ENCODE data around the gene MTG2.

The MTG2 gene

GRCh38 chr20:62202676-62203377, 20.0 kb downstream of the MTG2 start:
- no peak for FAIRE-seq
- DNase-seq (ENCODE audit: insufficient read length, low spot score): no peak

- no peak for DNase-seq (ENCODE audit: insufficient read length, low spot score)
- no peak for FAIRE-seq
Observed at GRCh38 chr20:62203378-62204030, 20.7 kb downstream of the MTG2 start.

- no peak for FAIRE-seq
- DNase-seq (ENCODE audit: insufficient read length, low spot score): no peak
Observed at GRCh38 chr20:62205618-62206387, 23.0 kb downstream of the MTG2 start.

GRCh38 chr20:62206388-62206775, 23.6 kb downstream of the MTG2 start:
- DNase-seq (ENCODE audit: insufficient read length, low spot score) (no peak), FAIRE-seq (no peak)

GRCh38 chr20:62208061-62208794, 25.4 kb downstream of the MTG2 start:
- FAIRE-seq: no peak

GRCh38 chr20:62208795-62209755, 26.2 kb downstream of the MTG2 start:
- DNase-seq (ENCODE audit: insufficient read length, low spot score) (no peak), FAIRE-seq (no peak)

More at GRCh38 chr20:62208061-62208794, 25.4 kb downstream of the MTG2 start:
- no peak for DNase-seq (ENCODE audit: insufficient read length, low spot score)

GRCh38 chr20:62209850-62210495, 27.1 kb downstream of the MTG2 start:
- no peak for FAIRE-seq

GRCh38 chr20:62210496-62210855, 27.6 kb downstream of the MTG2 start:
- DNase-seq (ENCODE audit: insufficient read length, low spot score): no peak
- FAIRE-seq: no peak

More at GRCh38 chr20:62209850-62210495, 27.1 kb downstream of the MTG2 start:
- no peak for DNase-seq (ENCODE audit: insufficient read length, low spot score)

- no peak for DNase-seq (ENCODE audit: insufficient read length, low spot score)
- FAIRE-seq: no peak
Observed at GRCh38 chr20:62211216-62211615, 28.4 kb downstream of the MTG2 start.

GRCh38 chr20:62211769-62212288, 29.0 kb downstream of the MTG2 start:
- DNase-seq (ENCODE audit: insufficient read length, low spot score): no peak
- no peak for FAIRE-seq

GRCh38 chr20:62212299-62212698, 29.5 kb downstream of the MTG2 start:
- FAIRE-seq: no peak
- no peak for DNase-seq (ENCODE audit: insufficient read length, low spot score)

GRCh38 chr20:62214067-62214466, 31.2 kb downstream of the MTG2 start:
- FAIRE-seq (no peak), DNase-seq (ENCODE audit: insufficient read length, low spot score) (no peak)

- FAIRE-seq (no peak), DNase-seq (ENCODE audit: insufficient read length, low spot score) (no peak)
Observed at GRCh38 chr20:62215020-62215990, 32.5 kb downstream of the MTG2 start.

GRCh38 chr20:62215991-62216635, 33.3 kb downstream of the MTG2 start:
- DNase-seq (ENCODE audit: insufficient read length, low spot score) (no peak), FAIRE-seq (no peak)

GRCh38 chr20:62216636-62217566, 34.1 kb downstream of the MTG2 start:
- DNase-seq (ENCODE audit: insufficient read length, low spot score): no peak
- no peak for FAIRE-seq

Data from GM19239 (cell line).